HG02610 (cell line): Measurements from ENCODE around the gene SUGP1.

Source experiments
- ATAC-seq: cut with Tn5 transposase; IDR thresholded peaks from one replicate; pipeline ENCODE4 v1.9.1; 2021; ENCODE audit warnings: mild to moderate bottlenecking, moderate library complexity; ENCODE audit not compliant: unreplicated experiment

The SUGP1 gene

DNA sequence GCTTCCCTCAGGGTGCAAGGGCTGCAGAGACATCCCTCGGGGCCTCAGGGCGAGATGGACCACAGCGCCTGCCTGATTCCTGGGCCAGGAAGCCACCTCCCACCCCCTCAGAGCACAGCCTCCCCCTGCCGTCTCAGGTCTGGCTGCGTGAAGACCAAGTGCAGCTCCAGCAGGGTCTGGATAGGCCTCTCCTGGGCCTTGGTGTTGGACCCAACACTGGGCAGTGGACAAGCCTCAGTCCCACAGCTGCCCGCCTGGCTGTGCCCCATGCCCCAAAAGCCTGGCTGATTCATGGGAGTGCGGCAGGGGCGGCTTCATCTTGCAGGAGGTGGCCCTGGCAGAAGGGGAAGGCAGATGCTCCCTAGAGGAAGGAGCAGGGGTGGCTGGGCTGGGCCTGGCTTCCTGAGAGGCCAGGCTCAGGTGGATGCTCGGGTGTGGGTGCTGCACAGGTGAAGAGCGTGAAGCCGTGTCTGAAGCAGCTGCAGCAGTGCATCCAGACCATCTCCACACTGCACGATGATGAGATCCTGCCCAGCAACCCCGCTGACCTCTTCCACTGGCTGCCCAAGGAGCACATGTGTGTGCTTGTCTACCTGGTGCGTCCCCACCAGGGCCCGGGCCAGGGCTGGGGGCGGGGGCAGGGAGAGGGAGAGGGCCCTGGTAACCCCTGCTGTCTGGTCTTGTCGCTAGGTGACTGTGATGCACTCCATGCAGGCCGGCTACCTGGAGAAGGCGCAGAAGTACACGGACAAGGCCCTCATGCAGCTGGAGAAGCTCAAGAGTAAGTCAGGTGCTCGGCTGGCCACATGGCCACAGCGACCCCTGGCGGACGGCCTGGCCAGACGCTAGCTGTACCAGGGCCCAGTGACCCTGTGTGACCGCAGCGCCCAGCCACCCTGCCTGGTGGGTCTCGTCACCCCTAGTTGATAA lies 22.0 kb upstream of the SUGP1 start:
- ATAC-seq = no peak

GRCh38 chr19:19341026-19341425 lies 20.7 kb upstream of the SUGP1 start:
- ATAC-seq = no peak

- no peak for ATAC-seq
These were observed 17.8 kb upstream of the SUGP1 start for GRCh38 chr19:19338082-19338481.

DNA sequence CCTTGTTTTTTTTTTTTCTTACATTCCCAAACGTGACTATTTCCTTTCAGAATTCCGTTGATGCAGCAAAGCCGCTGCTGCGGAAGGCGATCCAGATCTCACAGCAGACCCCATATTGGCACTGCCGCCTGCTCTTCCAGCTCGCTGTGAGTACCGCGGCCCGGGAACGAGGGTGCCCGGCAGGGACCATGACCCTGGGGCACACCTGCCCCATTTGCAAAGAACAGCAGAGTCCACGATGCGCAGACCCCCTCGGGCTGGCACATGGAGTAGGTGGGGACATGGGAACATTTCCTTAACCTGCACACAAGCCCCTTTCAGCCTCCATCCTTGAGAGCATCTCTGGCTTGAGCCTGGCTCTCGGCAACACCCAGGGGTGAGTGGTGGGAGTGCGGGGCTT lies 16.8 kb upstream of the SUGP1 start:
- no peak for ATAC-seq

- ATAC-seq = no peak
These were observed 16.3 kb upstream of the SUGP1 start for GRCh38 chr19:19336597-19336996.

DNA sequence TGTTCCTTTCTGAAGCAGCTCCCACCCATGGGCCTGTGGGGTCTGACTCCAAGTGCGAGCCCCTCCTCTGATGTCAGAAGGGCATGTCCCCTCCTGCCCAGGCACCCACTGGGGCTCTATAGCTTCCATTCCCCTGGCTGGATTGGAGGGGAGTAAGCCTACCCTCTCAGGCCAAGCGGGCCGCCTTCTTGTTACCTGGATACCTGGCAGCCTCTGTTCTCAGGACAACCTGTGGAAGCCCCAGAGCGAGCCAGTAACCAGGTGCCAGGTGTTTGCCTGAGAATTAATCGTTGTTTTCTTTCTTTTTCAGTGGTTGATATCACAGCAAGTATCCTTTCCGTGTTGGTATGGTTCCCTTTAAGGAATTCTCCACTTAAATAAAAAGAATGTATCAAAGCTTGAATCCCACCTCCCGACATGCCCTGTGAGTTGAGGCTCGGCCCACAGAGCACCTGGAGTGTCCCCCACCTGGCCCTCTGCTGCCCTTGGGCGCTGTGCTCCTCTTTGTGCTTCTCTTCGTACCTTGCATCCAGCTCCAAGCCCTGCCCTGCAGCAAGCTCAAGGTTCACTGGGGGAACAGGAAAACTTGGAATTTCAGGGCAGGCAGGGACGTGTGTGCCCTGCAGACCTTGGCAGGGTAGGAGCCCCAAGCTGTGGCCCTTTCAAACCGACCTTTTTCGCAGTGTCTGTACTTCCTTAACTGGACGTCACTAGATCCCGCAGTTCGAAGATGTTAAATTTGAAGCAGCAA lies 15.3 kb upstream of the SUGP1 start:
- no peak for ATAC-seq

GRCh38 chr19:19334989-19335344 lies 14.7 kb upstream of the SUGP1 start:
- ATAC-seq = no peak

DNA sequence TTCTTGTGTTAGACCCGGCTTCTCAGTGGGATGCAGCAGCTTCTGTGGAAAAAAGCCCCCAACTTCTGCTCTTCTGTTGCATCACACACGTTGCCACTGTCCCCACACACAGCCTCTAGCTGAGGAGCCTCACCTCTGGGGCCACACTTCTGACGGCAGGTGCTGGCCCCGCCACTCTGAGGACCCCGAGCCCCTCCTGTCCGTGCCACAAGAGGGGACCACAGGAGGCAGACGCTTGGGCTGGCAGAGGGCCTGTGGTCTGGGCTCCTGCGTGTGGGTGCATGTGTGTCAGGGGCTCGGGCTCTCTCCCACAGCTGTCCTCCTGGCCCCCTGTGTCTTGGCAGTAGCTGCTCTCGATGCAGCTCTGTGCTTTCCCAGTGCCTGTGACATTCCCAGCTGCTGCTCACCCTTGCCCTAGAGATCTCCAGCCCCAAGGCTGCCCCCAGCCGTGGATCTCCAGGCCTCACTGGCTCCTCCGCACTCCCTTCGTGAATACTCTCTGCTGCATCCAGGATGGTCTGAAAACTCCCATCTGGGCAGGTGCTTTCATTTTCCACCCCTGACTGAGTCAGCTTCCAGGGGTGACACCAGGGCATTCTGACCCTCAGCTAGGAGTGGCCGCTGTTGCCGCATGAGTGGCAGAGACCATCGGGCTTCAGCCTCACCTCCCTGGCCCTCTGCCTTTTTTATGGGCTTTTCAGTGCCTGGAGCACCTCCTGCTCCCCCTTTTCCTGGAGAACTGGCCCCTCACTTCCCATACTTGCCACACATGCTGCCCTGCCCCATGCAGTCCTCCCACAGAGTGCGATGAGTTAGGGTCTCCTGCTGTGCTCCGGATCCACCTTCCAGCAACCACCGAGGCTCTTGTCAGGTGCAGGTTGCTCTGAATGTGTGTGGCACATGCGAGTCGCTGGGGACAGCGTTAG lies 14.0 kb upstream of the SUGP1 start:
- ATAC-seq = no peak

DNA sequence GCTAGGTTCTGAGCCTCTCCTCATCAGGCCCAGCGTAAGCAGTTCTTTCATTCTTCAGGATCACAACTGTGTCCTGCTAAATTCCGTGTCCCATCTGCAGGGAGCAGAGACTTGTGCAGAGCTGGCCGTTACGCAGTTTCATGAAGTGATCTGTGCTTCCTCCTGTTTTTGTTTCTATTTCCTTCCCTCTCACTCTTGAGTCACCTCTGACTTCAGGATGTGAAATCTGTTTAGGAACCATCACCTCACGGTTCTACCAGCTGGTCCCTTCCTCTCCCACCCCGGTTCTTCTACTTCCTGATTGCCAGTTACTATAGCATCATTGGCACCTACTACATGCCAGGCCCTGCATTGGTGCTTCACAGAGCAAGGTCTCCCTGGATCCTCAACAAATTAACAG lies 8.8 kb upstream of the SUGP1 start:
- ATAC-seq = no peak

- ATAC-seq = no peak
These were observed 7.4 kb upstream of the SUGP1 start for GRCh38 chr19:19327672-19328071.

DNA sequence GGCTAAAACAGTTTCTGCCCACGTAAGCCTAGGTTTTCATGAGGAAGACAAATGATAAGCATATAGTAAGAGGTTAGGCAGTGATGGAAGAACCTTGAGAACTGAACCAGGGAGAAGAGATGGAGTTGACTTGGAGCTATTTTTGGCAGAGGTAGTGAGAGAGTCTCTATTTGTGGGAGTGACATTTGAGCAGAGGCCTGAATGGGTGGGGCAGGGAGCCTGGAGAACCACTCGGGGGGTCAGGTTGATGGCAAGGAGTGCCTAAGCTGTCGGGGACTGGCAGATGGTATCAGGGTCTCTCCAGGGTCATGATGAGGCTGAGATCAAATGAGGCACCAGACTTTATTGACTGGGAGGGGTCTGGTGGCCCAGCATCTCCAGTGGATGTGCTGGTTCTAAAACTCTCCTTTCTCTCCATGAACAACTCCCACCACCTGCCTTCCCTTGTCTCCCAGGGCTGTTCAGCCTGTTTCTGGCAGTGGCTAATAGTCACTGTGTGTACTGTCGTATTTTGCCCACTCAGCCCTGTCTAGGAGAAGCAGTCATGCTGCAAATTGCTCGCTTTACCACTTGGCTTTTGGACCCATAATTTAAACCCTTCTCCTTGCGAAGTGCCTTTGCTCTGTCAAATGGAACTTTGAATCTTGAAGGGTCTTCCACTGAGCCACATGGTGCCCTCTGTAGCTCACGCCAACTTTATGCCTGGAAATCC lies 3.9 kb upstream of the SUGP1 start:
- ATAC-seq = no peak

DNA sequence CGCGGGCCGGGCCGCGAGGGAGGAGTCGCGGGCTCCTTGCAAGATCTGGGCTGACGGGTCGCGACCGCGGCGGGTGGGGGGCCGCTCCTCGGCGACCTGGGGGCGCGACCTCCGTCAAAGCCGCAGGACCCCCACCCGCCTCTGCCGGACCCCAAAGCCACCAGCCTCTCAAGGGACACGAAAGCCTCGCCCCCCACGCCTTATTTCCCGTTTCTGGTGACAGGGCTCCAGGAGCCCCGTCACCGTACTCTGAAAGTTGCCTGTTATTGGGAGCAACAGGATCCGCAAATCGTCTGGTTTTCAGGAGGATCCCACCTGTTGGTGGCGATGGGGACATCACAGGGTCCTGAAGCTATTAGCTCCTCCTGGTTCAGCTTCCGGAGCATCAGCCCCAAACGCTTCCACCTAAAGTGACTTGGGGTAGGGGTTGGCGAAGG lies 850 bp upstream of the SUGP1 start:
- no peak for ATAC-seq

- no peak for ATAC-seq
These were observed 463 bp downstream of the SUGP1 start for GRCh38 chr19:19319732-19320360.

- no peak for ATAC-seq
These were observed 4.2 kb downstream of the SUGP1 start for GRCh38 chr19:19316082-19316481.

GRCh38 chr19:19315444-19315843 lies 4.9 kb downstream of the SUGP1 start:
- no peak for ATAC-seq

- ATAC-seq = no peak
These were observed 11.9 kb downstream of the SUGP1 start for GRCh38 chr19:19308373-19308772.

- ATAC-seq = no peak
These were observed 14.1 kb downstream of the SUGP1 start for GRCh38 chr19:19306191-19306590.

GRCh38 chr19:19305696-19306095 lies 14.6 kb downstream of the SUGP1 start:
- ATAC-seq = no peak

- no peak for ATAC-seq
These were observed 15.2 kb downstream of the SUGP1 start for GRCh38 chr19:19305066-19305465.
